Chondrocyte (in vitro differentiated cells): ENCODE results near the gene SCUBE1. TPM values are rescaled to one million over a fixed set of nuclear protein-coding genes. Genes with fewer than 3 reads are reported as not detected.

Source experiments
- DNase-seq: peaks from one replicate; pipeline ENCODE4 v3.0.0; 2021; ENCODE audit warnings: mixed read lengths, low spot score
- H3K27ac Mint-ChIP-seq: one replicate; pipeline ENCODE4 v1.8.0; 2021; ENCODE audit warnings: mild to moderate bottlenecking, moderate library complexity, mixed read lengths; ENCODE audit not compliant: unreplicated experiment
- H3K27me3 Mint-ChIP-seq: 2 replicates; pipeline ENCODE4 v1.8.0; 2021; ENCODE audit warnings: low read depth, mixed read lengths
- H3K36me3 Mint-ChIP-seq: 2 replicates; pipeline ENCODE4 v1.8.0; 2021; ENCODE audit warnings: low read depth, mixed read lengths
- H3K4me1 Mint-ChIP-seq: 2 replicates; pipeline ENCODE4 v1.8.0; 2021; ENCODE audit warnings: low read depth, mild to moderate bottlenecking, mixed read lengths
- H3K4me3 Mint-ChIP-seq: one replicate; pipeline ENCODE4 v1.8.0; 2021; ENCODE audit warnings: mild to moderate bottlenecking, moderate library complexity, mixed read lengths; ENCODE audit not compliant: unreplicated experiment
- H3K9me3 Mint-ChIP-seq: 2 replicates; pipeline ENCODE4 v1.8.0; 2021; ENCODE audit warnings: low read depth, mixed read lengths
- total RNA-seq: library from RNA; stranded (reverse); gene quantifications from 3 replicates; pipeline ENCODE4 v1.2.1, GENCODE V29; 2021
- TF ChIP-seq, protein P1 (sequence below): fragments of 200-600 bp; sonication (generic); IDR thresholded peaks from 2 replicates; pipeline ENCODE4 v1.5.0; 2021; ENCODE audit warnings: antibody characterized with exemption, mild to moderate bottlenecking, moderate library complexity

Gene SCUBE1
- total RNA-seq, 1 donor from 2014 or later, result 3.2 TPM

DNA sequence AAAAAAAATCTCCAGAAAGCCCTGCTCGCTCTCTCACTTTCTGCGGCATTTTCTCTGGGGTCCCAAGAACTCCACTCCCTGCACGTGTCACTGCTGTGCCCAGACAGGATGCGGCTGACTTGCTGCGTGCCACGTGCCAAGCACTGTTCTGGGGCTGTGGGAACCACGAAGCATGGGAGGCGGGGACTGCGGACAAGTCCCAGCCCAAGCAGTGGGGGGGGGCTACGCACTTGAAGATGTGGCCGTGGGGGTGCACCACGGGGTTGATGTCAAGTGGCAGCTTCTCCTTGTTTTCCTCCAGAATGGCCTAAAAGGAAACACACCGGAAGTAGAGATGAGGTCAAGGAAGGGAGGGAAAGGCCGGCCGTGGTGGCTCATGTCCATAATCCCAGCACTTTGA lies 167.1 kb downstream of the SCUBE1 start:
- Mint-ChIP-seq H3K36me3 (peaks cover 13% of the 10 kb centered on the region), H3K4me3 (no peak overlapping the region), H3K4me1 (no peaks in the 10 kb centered on the region), H3K27me3 (no peaks in the 10 kb centered on the region), H3K9me3 (no peaks in the 10 kb centered on the region), H3K27ac (no peak overlapping the region)
- TF ChIP-seq, protein P1, sequence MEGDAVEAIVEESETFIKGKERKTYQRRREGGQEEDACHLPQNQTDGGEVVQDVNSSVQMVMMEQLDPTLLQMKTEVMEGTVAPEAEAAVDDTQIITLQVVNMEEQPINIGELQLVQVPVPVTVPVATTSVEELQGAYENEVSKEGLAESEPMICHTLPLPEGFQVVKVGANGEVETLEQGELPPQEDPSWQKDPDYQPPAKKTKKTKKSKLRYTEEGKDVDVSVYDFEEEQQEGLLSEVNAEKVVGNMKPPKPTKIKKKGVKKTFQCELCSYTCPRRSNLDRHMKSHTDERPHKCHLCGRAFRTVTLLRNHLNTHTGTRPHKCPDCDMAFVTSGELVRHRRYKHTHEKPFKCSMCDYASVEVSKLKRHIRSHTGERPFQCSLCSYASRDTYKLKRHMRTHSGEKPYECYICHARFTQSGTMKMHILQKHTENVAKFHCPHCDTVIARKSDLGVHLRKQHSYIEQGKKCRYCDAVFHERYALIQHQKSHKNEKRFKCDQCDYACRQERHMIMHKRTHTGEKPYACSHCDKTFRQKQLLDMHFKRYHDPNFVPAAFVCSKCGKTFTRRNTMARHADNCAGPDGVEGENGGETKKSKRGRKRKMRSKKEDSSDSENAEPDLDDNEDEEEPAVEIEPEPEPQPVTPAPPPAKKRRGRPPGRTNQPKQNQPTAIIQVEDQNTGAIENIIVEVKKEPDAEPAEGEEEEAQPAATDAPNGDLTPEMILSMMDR, result no peak
- peak; percentile 72 for DNase-seq

DNA sequence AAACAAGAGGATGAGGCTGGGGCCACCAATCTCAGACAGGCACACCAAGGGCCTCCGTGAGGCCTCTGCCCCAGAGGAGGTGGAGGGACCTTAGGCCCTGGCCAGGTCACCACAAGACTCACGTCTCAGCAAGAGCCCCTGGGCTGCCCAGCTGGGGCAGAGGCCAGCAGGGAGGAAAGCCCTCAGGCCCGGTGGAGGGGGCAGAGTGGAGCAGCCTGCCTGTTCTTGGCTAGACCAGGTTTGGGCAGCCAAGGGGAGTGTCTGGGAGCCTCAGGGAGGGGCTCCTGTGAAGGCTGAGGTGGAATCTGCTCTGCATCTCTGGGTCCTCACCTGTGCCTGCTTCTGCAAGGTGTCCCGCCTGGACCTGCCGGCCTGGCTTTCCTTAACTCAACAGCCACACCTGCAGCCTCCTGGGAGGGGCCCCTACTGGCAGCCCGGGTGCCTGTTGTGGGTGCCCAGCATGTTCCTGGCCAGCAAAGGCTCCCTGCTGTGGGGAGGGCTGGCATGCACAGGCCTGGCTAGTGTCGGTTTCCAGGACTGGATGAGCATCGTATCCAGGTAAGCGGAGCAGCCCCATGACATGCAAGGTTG lies 168.1 kb downstream of the SCUBE1 start:
- no peak overlapping the region for H3K4me3 Mint-ChIP-seq
- TF ChIP-seq, protein P1, result no peak
- H3K27ac Mint-ChIP-seq, result no peak overlapping the region
- no peaks in the 10 kb centered on the region for H3K27me3 Mint-ChIP-seq
- DNase-seq, result peak; percentile 77
- H3K9me3 Mint-ChIP-seq, result no peaks in the 10 kb centered on the region
- H3K36me3 Mint-ChIP-seq, result peaks cover 15% of the 10 kb centered on the region
- no peaks in the 10 kb centered on the region for H3K4me1 Mint-ChIP-seq

DNA sequence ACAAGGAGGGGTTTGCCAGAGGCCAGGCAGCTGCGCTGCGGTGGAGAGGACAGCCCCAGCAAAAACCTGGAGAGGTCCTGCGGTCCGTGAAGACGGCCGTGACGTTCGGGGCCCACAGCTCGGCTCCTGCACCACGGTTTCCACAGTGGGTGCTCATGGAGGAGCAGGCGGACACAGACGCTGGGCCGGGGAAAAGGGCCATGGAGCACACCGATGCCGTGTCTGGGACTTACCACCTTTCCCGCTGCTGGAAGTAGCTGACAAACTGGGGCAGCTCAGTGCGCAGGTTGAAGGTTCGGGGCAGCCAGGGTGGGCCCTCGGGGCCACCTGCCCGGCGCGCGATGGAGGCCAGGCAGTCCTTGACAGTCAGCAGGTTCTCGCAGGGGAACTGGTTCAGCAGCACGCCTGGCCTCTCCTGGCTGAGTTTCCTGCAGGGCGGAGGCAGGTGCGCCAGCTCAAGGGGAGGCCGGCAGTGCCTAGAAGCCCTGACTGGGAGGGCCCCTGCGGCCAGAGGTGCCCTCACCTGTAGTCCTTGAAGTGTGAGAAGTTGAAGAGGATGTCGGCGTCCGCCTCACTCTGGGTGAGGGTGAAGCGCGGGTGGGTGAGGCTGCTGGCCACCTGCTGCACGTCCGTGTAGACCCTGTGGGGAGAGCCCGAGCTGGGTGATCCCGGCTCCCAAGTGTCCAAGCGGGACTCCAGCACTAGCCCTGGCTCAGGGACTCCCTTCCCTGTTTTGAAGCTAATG lies 169.0 kb downstream of the SCUBE1 start:
- H3K4me1 Mint-ChIP-seq, result peaks cover under 1% of the 10 kb centered on the region
- no peaks in the 10 kb centered on the region for H3K9me3 Mint-ChIP-seq
- no peaks in the 10 kb centered on the region for H3K27me3 Mint-ChIP-seq
- peak; percentile 86 for DNase-seq
- no peak overlapping the region for H3K27ac Mint-ChIP-seq
- H3K4me3 Mint-ChIP-seq, result no peak overlapping the region
- TF ChIP-seq, protein P1, result no peak
- H3K36me3 Mint-ChIP-seq, result peaks cover 11% of the 10 kb centered on the region

DNA sequence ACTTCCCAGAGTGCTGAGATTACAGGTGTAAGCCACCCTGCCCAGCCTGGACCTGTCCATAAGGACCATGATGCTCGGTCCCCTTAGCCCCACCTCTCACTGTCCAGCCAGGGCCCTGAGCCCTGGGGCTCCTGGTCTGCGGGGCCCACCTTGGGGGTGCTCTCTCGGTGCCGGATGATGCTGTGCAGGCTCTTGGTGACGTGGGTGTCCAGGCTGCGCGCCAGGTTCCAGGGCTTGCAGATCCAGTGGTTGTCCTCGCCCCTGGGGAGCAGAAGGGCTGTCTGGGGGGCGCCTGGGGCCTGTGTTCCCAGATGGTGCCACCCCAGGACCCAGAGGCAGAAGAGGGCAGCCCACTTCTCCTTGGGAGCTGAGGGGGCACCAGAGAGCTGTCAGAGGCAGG lies 169.6 kb downstream of the SCUBE1 start:
- peaks cover 6% of the 10 kb centered on the region for H3K4me1 Mint-ChIP-seq
- TF ChIP-seq, protein P1, result no peak
- H3K27ac Mint-ChIP-seq, result no peak overlapping the region
- H3K36me3 Mint-ChIP-seq, result peaks cover 9% of the 10 kb centered on the region
- no peaks in the 10 kb centered on the region for H3K27me3 Mint-ChIP-seq
- no peak overlapping the region for H3K4me3 Mint-ChIP-seq
- DNase-seq, result no peak
- no peaks in the 10 kb centered on the region for H3K9me3 Mint-ChIP-seq

DNA sequence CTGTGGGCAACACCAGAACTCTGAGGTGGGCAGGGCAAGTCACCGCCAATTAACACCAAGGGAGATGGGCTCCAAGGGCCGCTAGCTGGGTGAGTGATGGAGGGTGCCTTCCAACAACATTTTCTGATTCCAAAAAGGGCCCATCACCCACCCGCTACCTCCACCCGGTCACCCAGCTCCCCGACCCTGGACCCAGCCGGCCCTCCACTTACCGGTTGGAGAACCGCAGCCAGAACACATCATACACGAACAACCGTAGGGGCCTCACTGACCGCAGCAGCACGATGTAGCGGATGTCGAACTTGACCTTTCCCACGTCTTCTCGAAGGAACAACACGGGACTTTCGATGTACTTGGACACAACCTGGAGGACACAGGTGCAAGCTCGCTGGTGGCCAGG lies 171.0 kb downstream of the SCUBE1 start:
- no peak for DNase-seq
- Mint-ChIP-seq H3K4me3 (no peak overlapping the region), H3K4me1 (peaks cover 17% of the 10 kb centered on the region), H3K36me3 (peaks cover 8% of the 10 kb centered on the region), H3K9me3 (no peaks in the 10 kb centered on the region), H3K27me3 (no peaks in the 10 kb centered on the region), H3K27ac (no peak overlapping the region)
- TF ChIP-seq, protein P1, result no peak
